NCI-H1436 treated with DMSO at 0.1 percent for 48 hours (cell line): Measurements from ENCODE around the gene DEFB123.
"Not testable (repeated sequence)": the region's sequence is repeated elsewhere in the genome, so short reads cannot be mapped to it uniquely, and the experiment has no call there.

Source experiments
- DNase-seq: peaks from one replicate; lab custom pipeline; 2025; lab: John Stamatoyannopoulos, UW

DEFB123 gene, protein sequence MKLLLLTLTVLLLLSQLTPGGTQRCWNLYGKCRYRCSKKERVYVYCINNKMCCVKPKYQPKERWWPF

DNA sequence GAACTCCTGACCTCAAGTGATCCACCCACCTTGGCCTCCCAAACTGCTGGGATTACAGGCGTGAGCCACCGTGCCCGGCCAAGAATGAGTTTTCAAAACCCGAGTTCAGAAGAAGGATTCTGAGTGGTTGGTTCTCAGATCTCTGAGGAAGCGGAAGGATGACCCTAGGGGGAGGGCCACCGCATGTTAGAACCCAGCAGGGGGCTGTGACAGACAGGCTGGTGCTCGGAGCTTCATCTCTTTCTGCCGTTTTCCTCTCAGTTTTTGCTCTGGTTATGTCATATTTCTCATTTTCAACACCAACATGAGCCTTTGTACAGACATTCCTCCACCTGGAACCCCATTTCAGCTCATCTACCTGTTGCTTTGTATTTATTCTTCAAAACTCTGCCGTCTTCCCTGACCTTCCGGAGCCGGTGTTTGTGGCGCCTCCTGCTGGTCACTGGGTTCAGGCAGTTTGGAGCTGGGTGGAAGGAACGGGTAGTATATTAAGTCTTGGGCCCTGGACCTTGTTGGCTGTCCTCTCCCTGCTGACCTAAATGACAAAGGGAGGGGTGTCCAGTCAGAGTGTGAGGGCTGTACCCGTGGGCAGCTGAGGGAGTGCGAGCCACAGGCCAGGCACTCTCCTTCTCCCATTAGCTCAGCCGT, at the start of gene DEFB123:
Gene DEFB123 (plus strand): TSS at position 621 of the 648 bp plus-strand sequence. CDS start 67 bp downstream, outside the sequence.
- no peak for DNase-seq

DNA sequence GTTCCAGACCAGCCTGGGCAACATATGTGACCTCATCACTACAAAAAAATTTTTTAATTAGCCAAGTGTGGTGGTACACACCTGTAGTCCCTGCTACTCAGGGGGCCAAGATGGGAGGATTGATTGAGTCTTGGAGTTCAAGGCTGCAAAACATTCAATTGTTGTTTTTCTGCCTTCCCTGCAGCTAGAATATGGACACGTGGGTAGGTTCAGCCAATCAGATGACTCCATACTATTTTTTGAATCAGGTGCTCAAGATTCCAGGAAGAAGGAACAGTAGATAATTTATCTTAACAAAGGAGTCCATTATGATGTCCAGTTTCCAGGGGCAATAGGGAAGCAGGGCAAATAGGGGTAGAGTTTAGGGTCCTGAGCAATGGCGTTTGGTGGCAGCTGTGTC, 47.6 kb upstream of the DEFB123 start:
- DNase-seq: no peak

DNA sequence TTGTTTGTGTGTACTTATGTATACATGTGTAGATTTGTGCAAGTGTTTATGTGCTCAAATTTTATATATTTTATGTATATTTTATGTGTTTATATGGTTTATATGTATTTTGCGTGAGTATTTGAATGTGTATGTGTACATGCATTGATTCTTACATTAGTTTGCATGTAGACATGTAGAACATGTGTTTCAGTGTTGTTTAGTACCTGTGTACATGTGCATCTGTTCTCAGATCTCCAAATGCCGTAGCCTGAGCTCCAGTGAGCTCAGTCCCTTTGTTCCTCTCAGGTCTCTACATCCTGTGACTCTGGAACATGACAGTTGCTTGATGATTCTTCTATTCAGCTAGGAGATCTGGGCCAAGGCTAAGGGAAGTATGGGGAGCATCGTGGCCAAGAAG, 45.5 kb upstream of the DEFB123 start:
- no peak for DNase-seq

DNA sequence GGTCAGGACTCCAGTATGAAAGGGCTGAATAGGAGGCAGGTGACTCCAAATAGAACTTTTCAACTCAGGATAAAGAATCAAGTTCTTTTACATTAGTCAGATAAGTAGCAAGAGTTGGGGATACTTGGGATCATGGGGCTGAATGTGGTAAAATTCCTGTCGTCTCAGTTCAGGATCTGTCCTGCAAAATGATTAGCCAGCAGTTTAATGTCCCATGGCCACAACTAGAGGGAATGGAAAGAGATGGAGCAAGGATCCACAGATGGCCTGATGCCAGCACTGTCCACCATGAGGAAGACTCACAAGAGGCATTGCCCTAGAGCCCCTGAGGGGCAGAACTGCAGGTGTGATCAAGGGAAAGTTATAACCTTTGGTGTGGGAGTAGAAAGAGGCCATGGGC, 36.5 kb upstream of the DEFB123 start:
- DNase-seq: no peak

DNA sequence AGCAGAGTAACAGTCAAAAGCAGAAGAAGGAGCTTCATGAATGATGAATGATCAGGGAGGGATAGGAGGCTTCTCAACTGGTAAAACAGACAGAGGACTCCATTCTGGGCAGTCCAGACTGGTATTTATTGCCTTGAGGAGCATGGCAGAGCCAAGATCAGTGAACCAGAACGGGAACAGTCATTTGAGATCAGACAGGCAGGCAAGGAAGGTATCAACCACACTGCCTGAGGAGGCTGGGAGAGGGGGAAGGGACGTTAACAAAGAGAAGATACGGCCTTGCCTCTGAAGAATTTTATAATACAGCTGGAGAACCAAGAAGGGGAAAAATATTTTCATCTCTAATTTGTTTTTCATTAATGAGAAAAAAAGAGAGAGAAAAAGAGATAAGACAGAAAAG, 34.3 kb upstream of the DEFB123 start, which contains the start of gene DEFB121:
Gene DEFB121 (minus strand): TSS at position 101 of the 400 bp plus-strand sequence. CDS start 63 bp downstream, at position 38.
- DNase-seq: no peak

DNA sequence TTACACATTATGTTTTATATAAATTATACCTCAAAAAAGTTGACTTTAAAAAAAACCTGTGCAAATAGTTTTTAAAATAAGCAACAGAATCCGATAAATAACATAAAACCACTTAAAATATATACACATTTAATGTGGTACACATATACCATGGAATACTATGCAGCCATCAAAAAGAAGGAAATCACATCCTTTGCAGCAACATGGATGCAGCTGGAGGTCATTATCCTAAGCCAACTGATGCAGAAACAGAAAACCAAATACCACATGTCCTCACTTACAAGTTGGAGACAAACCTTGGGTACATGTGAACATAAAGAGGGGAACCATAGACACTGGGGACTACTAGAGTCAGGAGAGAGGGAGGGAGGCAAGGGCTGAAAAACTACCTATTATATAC, 30.4 kb upstream of the DEFB123 start:
- no peak for DNase-seq

DNA sequence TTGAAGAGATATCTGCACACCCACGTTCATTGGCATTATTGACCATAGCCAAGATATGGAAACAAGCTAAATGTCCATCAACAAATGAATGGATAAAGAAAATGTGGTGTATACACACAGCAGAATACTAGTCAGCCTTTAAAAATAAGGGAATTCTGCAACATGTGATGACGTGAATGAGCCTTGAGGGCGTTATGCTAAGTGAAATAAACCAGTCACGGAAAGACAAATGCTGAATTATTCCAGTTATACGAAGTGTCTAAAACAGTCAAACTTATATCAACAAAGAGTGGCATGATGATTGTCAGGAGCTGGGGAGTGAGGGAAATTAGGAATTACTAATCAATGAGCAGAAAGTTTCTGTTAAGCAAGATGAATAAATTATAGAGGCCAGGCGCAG, 26.1 kb upstream of the DEFB123 start:
- DNase-seq: no peak

DNA sequence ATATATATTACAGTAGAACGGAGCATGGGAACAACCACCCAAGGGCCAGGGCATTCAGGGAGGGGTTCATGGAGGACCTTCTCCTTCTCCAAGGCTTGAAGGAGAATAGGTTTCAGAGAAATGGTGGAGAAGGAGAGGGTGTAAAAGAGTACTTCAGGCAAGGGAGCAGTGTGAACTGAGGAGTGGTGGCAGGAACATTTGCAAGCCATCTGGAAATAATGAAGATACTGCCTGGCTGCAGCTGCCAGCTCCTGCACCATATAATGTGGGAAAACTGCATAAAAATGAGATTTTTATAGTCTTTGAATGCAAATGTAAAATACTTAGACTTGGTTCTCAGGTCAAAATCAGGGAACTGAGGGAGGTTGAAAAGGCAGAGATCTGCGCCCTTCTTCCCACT, 24.8 kb upstream of the DEFB123 start:
- DNase-seq: no peak

DNA sequence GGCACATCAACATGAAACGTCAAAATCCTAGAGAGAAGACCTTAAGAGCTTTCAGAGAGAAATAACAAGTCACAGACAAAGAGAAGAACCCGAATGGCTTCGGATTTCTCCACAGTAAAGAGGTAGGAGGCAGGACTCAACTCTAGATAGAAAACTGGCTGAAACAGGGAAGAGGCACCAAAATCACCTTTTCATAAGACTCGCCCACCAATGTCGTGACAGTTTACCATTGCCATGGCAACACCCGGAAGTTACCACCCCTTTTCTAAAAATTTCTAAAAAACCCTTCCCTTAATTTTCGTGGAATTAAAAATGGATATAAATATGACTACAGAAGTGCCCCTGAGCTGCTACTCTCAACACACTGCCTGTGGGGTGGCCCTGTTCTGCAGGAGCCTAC, 22.1 kb upstream of the DEFB123 start:
- no peak for DNase-seq

DNA sequence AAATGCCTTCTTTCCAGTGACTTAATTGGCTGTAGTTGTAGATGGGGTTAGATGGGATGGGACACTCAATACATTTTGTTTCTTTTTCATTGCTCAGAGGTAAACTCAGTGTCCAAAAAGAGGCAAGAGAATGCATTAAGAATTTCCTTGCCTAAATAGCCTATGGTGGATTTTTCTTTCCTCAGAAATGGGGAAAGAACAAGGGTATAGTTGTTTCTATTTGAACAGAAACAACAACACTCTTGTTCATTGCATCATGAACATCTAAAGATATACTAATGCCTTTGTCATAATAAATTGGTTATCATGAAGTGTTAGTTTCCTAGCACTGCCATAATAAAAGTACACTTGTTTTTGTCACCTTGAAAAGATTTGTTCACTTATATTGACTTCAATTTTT, 14.6 kb upstream of the DEFB123 start:
- no peak for DNase-seq

DNA sequence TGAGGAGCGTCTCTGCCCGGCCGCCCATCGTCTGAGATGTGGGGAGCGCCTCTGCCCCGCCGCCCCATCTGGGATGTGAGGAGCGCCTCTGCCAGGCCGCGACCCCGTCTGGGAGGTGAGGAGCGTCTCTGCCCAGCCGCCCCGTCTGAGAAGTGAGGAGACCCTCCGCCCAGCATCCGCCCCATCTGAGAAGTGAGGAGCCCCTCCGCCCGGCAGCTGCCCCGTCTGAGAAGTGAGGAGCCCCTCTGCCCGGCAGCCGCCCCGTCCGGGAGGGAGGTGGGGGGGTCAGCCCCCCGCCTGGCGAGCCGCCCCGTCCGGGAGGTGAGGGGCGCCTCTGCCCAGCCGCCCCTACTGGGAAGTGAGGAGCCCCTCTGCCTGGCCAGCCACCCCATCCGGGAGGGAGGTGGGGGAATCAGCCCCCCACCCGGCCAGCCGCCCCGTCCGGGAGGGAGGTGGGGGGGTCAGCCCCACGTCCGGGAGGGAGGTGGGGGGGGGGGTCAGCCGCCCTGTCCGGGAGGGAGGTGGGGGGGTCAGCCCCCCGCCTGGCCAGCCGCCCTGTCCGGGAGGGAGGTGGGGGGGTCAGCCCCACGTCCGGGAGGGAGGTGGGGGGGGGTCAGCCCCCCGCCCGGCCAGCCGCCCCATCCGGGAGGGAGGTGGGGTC, 13.4 kb upstream of the DEFB123 start:
- DNase-seq: not testable (repeated sequence)

DNA sequence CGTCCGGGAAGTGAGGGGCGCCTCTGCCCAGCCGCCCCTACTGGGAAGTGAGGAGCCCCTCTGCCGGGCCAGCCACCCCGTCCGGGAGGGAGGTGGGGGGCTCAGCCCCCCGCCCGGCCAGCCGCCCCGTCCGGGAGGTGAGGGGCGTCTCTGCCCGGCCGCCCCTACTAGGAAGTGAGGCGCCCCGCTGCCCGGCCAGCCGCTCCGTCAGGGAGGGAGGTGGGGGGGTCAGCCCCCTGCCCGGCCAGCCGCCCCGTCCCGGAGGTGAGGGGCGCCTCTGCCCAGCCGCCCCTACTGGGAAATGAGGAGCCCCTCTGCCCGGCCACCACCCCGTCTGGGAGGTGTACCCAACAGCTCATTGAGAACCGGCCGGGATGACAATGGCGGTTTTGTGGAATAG, 12.9 kb upstream of the DEFB123 start:
- not testable (repeated sequence) for DNase-seq

DNA sequence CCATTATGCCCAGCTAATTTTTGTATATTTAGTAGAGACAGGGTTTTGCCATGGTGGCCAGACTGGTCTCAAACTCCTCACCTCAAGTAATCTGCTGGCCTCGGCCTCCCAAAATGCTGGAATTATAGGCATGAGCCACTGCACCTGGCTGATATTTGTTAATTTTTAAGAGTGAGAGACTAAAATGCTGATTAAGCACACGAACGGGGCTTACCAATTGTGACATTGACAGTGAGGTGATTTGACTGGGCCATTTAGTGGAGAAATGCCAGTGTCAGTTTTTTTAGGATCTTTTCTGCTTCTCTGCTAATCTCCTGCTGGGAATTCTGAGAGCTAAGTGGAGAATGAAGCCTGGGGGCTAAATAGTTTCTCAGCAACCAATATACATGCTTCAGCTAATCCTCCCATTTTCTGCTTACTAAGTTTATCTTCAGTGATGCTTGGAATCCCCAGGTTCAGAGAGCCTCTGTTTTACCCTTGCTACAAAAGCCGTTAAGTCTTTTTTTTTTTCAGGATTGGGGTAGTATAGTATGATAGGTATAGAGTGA, 9.8 kb upstream of the DEFB123 start:
- DNase-seq: no peak

DNA sequence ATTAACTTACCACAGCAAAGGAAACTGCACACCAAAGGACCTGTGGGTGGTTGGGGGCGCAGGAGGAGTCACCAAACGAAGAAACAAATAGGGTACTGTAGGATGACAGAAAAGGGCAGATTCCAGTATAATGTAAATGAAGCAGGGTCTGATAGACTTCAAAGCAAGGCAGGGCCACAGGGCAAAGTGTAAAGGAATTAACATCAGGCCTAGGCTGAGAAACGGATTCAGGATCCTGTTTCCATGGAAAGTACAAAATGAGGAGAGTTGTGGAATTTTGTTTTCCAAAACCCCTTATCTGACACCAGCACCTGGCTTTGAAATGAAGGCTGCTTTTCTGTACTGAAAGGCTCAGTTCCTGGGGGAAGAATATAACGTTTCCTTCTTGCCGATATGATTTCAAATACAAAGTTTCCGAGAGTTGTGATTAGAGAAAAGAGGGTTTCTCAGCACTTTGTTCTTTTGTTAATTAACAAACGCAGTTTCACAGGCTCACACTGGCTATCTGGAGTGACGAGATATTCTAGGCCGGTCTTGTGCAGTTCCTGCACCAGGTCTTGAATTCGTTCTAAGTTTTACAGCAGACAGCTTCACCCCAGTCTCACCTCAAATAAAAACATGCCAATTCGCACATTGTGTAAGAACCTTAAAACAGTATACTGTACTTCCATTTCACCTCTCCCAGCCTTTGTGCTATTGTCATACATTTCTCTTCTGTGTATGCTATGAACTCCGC, 5.8 kb downstream of the DEFB123 start:
- DNase-seq: no peak

DNA sequence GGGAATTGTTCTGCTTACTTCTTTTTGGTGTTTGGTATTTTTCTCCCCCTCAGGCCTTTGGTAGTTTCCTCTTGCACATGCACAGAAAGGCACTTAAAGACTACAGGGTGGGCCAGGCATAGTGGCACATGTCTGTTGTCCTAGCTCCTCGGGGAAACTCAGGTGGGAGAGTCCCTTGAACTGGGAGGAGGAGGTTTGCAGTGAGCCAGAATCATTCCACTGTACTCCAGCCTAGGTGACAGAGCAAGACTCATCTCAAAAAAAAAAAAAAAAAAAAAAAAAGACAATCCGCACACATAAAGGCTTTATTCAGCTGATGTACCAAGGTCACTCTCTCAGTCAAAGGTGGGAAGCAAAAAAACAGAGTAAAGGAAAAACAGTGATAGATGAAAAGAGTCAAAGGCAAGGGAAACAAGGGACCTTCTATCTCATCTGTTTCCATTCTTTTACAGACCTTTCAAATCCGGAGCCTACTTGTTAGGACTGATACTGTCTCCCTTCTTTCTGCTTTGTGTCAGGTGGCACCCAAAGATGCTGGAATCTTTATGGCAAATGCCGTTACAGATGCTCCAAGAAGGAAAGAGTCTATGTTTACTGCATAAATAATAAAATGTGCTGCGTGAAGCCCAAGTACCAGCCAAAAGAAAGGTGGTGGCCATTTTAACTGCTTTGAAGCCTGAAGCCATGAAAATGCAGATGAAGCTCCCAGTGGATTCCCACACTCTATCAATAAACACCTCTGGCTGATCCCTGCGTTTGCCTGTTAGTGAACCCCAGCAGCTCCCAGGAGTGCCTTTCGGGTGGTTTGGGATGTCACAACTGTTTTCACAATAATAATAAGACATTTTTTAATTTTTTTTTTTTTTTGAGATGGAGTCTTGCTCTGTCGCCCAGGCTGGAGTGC, 9.3 kb downstream of the DEFB123 start:
- DNase-seq: no peak

DNA sequence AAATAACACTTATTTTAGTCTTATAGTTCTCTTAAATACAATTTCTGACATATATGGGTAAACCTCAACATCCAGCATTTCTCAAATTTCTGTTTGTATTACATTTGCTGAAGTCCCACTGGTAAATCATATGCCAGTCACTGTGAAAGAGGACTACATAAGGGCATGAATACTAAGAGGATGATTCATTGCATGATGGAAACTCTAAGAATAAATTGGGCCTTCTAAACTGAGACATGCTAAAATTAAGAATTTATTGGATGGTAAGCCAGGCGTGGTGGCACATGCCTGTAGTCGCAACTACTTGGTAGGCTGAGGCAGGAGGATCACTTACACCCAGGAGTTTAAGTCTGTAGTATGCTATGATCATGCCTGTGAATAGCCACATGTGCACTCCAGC, 12.1 kb downstream of the DEFB123 start:
- no peak for DNase-seq

DNA sequence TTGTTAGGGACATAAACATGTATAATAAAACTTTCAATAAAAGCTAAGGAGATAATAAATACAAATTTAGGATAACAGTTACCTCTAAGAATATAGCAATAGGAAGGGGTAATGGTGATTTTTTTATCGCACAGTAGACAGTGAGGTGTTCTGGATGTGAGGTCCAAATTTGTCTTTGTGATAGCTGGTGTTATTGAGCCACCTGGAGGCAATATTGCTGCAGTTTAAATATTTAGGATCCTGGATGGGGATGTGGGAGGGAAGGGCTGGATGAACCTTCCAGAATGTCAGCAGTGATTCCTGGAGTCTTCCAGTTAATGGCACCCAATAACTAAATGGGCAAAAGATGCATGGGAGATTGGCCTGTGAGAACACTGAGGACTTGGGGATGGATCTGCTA, 13.9 kb downstream of the DEFB123 start:
- DNase-seq: no peak

DNA sequence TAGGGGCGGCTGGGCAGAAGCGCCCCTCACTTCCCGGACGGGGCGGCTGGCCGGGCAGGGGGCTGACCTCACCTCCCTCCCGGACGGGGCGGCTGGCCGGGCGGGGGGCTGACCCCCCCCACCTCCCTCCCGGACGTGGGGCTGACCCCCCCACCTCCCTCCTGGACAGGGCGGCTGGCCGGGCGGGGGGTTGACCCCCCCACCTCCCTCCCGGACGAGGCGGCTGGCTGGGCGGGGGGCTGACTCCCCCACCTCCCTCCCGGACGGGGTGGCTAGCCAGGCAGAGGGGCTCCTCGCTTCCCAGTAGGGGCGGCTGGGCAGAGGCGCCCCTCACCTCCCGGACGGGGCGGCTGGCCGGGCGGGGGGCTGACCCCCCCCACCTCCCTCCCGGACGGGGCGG, 30.5 kb downstream of the DEFB123 start:
- DNase-seq: not testable (repeated sequence)

DNA sequence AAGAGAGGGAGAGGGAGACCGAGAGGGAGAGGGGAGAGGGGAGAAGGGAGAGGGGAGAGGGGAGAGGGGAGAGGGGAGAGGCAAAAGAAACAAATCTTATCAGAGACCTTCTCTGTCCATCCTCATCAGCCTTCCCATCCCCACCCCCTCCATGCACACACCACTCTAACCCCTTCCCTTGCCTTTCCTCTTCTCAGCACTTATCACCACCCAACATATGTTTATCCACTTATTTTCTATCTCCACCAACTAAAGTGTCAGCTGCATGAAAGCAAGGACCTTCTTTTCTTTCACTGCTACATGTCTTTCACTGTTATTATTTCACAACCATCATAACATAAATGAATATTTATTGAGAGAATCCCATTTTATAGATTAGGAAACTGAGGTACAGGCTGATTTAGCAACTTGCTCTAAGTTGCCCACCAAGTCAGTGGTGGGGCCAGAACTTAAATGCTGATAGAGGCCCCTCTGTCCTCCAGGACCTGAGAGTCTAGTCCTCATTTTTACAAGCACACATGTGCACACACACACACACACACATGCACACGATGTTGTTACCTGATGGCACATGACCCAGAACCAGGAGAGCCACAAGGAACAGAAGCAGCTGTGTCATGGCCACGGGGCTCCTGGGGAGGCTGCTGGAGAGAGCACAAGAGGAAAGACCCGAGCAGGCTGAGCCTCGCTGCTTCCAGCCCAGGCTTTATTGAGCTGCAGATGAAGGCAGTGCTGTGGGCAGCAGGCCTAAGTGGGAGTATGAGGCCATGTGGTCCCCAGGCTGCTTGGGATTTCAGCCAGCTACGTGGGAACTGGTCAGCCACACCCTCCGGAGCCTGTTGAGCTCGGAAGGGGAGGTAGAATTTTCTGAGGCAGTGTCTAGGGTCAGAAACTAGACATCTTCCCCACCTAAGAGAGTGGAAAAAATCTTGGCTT, 32.2 kb downstream of the DEFB123 start:
- DNase-seq: no peak

DNA sequence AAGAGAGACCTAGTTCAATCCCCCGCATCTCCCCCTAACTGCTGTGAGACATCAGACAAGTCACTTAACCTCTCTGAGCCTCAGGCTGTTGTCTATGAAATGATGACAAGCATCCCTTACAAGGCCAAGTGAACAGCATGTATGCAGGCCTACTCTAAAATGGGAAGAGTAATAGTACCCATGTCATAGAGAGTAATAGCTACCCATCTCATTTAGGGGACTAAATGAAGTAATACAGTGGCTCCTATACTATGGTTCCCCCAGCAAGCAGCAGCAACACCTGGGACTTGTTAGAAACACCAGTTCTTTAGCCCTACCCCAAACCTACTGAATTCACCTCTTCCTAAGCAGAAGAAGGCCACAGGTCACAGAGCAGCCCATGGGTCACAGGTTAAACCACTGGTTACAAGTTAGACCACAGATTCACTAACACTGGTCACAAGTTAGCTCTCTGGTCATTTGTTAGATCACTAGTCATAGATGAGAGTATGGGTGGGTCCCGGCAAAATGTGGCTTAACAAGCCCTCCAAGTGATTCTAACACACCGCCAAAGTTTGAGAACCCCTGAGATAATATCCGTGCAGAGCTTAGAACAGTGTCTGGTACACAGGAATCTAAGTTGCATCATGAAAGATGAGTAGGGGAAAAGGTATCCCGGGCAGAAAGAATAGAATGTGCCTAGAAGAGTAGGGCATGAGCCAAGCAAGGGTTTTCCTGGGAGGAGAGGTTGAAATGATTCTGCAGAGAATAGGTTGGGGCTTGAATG, 33.1 kb downstream of the DEFB123 start:
- no peak for DNase-seq
